Parathyroid adenoma (tissue), 2 donors: ENCODE measurements around the gene CABLES2.

Source experiments
- H2AFZ ChIP-seq: fragments of 300-600 bp; sonication (generic); one replicate; pipeline ENCODE4 v1.7.0; 2017; ENCODE audit warnings: antibody characterized with exemption, mild to moderate bottlenecking
- H3K27ac ChIP-seq: fragments of 300-600 bp; sonication (generic); one replicate; pipeline ENCODE4 v1.7.0; 2017
- H3K27me3 ChIP-seq: fragments of 300-600 bp; sonication (generic); one replicate; pipeline ENCODE4 v1.7.0; 2017; ENCODE audit warnings: low read length; ENCODE audit not compliant: control insufficient read depth, insufficient read depth
- H3K36me3 ChIP-seq: fragments of 300-600 bp; sonication (generic); one replicate; pipeline ENCODE4 v1.7.0; 2017; ENCODE audit warnings: low read length; ENCODE audit not compliant: control insufficient read depth, insufficient read depth
- H3K4me1 ChIP-seq: fragments of 300-600 bp; sonication (generic); one replicate; pipeline ENCODE4 v1.7.0; 2017; ENCODE audit warnings: control low read depth
- H3K4me2 ChIP-seq: fragments of 300-600 bp; sonication (generic); one replicate; pipeline ENCODE4 v1.7.0; 2017; ENCODE audit warnings: low read length
- H3K4me3 ChIP-seq: fragments of 300-600 bp; sonication (generic); one replicate; pipeline ENCODE4 v1.7.0; 2017; ENCODE audit warnings: low read depth, low read length
- H3K79me2 ChIP-seq: fragments of 300-600 bp; sonication (generic); one replicate; pipeline ENCODE4 v1.7.0; 2017; ENCODE audit warnings: control low read depth
- H3K9ac ChIP-seq: fragments of 300-600 bp; sonication (generic); one replicate; pipeline ENCODE4 v1.7.0; 2017; ENCODE audit warnings: mild to moderate bottlenecking
- H3K9me3 ChIP-seq: fragments of 300-600 bp; sonication (generic); one replicate; pipeline ENCODE4 v1.7.0; 2017; ENCODE audit warnings: low read length; ENCODE audit not compliant: control insufficient read depth
- CTCF ChIP-seq: fragments of 300-600 bp; sonication (generic); IDR thresholded peaks from one replicate; pipeline ENCODE4 v1.7.0; 2017; ENCODE audit warnings: antibody characterized with exemption, mild to moderate bottlenecking
- donor health status: primary hyperparathyroidism.

CABLES2 gene

GRCh38 chr20:62416651-62417637, 9.9 kb upstream of the CABLES2 start:
- Histone ChIP-seq H3K9me3 (no peaks in the 10 kb centered on the region), H3K27me3 (no peaks in the 10 kb centered on the region), H3K9ac (no peak overlapping the region), H2AFZ (no peak overlapping the region), H3K4me3 (no peak overlapping the region), H3K79me2 (no peaks in the 10 kb centered on the region), H3K4me2 (no peak overlapping the region), H3K36me3 (no peaks in the 10 kb centered on the region), H3K4me1 (no peaks in the 10 kb centered on the region), H3K27ac (no peak overlapping the region)
- no peak for TF ChIP-seq CTCF

GRCh38 chr20:62415354-62416111, 8.4 kb upstream of the CABLES2 start:
- H3K4me2 ChIP-seq = no peak overlapping the region
- no peak overlapping the region for H3K27ac ChIP-seq
- no peaks in the 10 kb centered on the region for H3K27me3 ChIP-seq
- H3K9me3 ChIP-seq = no peaks in the 10 kb centered on the region
- H2AFZ ChIP-seq = no peak overlapping the region
- TF ChIP-seq CTCF = no peak
- H3K9ac ChIP-seq = no peak overlapping the region
- no peaks in the 10 kb centered on the region for H3K79me2 ChIP-seq
- H3K4me3 ChIP-seq = no peak overlapping the region
- no peaks in the 10 kb centered on the region for H3K36me3 ChIP-seq
- no peaks in the 10 kb centered on the region for H3K4me1 ChIP-seq

GRCh38 chr20:62413896-62414481, 6.9 kb upstream of the CABLES2 start:
- no peak for TF ChIP-seq CTCF
- Histone ChIP-seq H3K4me3 (no peak overlapping the region), H3K79me2 (no peaks in the 10 kb centered on the region), H3K9me3 (no peaks in the 10 kb centered on the region), H2AFZ (no peak overlapping the region), H3K36me3 (no peaks in the 10 kb centered on the region), H3K4me2 (no peak overlapping the region), H3K27me3 (no peaks in the 10 kb centered on the region), H3K27ac (no peak overlapping the region), H3K9ac (no peak overlapping the region), H3K4me1 (peaks cover 8% of the 10 kb centered on the region)

GRCh38 chr20:62413025-62413570, 6.0 kb upstream of the CABLES2 start:
- H2AFZ ChIP-seq = no peak overlapping the region
- H3K4me1 ChIP-seq = peaks cover 8% of the 10 kb centered on the region
- H3K27me3 ChIP-seq = no peaks in the 10 kb centered on the region
- H3K9ac ChIP-seq = no peak overlapping the region
- H3K79me2 ChIP-seq = no peaks in the 10 kb centered on the region
- H3K9me3 ChIP-seq = no peaks in the 10 kb centered on the region
- H3K4me2 ChIP-seq = no peak overlapping the region
- H3K27ac ChIP-seq = no peak overlapping the region
- no peak for TF ChIP-seq CTCF
- no peak overlapping the region for H3K4me3 ChIP-seq
- H3K36me3 ChIP-seq = no peaks in the 10 kb centered on the region
